SK-N-MC (cell line): Measurements from ENCODE around the gene OCA2.

Experiments used
- DNase-seq: peaks from one replicate; pipeline ENCODE4 v3.0.0-alpha.2; 2011; ENCODE audit warnings: low read depth, low spot score
- H3K27ac ChIP-seq: fragments of 200-600 bp; sonication (generic); 2 replicates; pipeline ENCODE4 v1.5.1; 2016; ENCODE audit warnings: mixed run types
- H3K36me3 ChIP-seq: fragments of 200-600 bp; sonication (generic); 2 replicates; pipeline ENCODE4 v1.6.1; 2017; ENCODE audit warnings: antibody characterized with exemption, low read length, mixed read lengths; ENCODE audit not compliant: insufficient read depth
- H3K4me3 ChIP-seq: fragments of 200-600 bp; sonication (generic); 2 replicates; pipeline ENCODE4 v1.5.1; 2016
- H3K9ac ChIP-seq: fragments of 200-600 bp; sonication (generic); 2 replicates; pipeline ENCODE4 v1.8.0; 2017; ENCODE audit warnings: mixed run types, mixed read lengths; ENCODE audit not compliant: insufficient read length
- H3K9me3 ChIP-seq: fragments of 200-600 bp; sonication (generic); 2 replicates; pipeline ENCODE4 v1.6.1; 2017; ENCODE audit warnings: low read depth, mild to moderate bottlenecking, antibody characterized with exemption, low read length, moderate library complexity, mixed read lengths
- EZH2 ChIP-seq: fragments of 200-600 bp; sonication (generic); IDR thresholded peaks from one replicate; pipeline ENCODE4 v1.6.1; 2017; ENCODE audit warnings: antibody characterized with exemption
- FOXP2 ChIP-seq: optimal IDR thresholded peaks from 2 replicates; pipeline ENCODE3; 2011; ENCODE audit warnings: mild to moderate bottlenecking, moderate library complexity; ENCODE audit not compliant: insufficient read depth; ENCODE audit errors: extremely low read length, control extremely low read depth
- POLR2AphosphoS5 ChIP-seq: IDR thresholded peaks from 2 replicates; pipeline ENCODE4 v1.6.1; 2012; ENCODE audit warnings: mild to moderate bottlenecking, low read depth, low read length, borderline replicate concordance

OCA2 gene

GRCh38 chr15:28002136-28002861 is 96.8 kb downstream of the OCA2 start:
- Histone ChIP-seq H3K4me3 (no peak overlapping the region), H3K9me3 (no peaks in the 10 kb centered on the region), H3K27ac (no peak overlapping the region), H3K36me3 (no peaks in the 10 kb centered on the region), H3K9ac (no peak overlapping the region)
- DNase-seq = no peak
- TF ChIP-seq POLR2AphosphoS5 (no peak), FOXP2 (no peak), EZH2 (no peak)

GRCh38 chr15:28001641-28002040 is 97.5 kb downstream of the OCA2 start:
- Histone ChIP-seq H3K9ac (no peak overlapping the region), H3K4me3 (no peak overlapping the region), H3K9me3 (no peaks in the 10 kb centered on the region), H3K27ac (no peak overlapping the region), H3K36me3 (no peaks in the 10 kb centered on the region)
- no peak for DNase-seq
- TF ChIP-seq FOXP2 (no peak), EZH2 (no peak), POLR2AphosphoS5 (no peak)

GRCh38 chr15:27993996-27994780 is 104.9 kb downstream of the OCA2 start:
- no peak overlapping the region for H3K4me3 ChIP-seq
- H3K9me3 ChIP-seq = no peaks in the 10 kb centered on the region
- no peak for DNase-seq
- no peaks in the 10 kb centered on the region for H3K36me3 ChIP-seq
- TF ChIP-seq FOXP2 = no peak
- TF ChIP-seq POLR2AphosphoS5 = no peak
- no peak for TF ChIP-seq EZH2
- no peak overlapping the region for H3K27ac ChIP-seq
- no peak overlapping the region for H3K9ac ChIP-seq

- no peak for DNase-seq
Measured at GRCh38 chr15:27993544-27993943, 105.6 kb downstream of the OCA2 start.

GRCh38 chr15:27990521-27991515 is 108.3 kb downstream of the OCA2 start:
- H3K9ac ChIP-seq = no peak overlapping the region
- no peak for DNase-seq
- no peak overlapping the region for H3K4me3 ChIP-seq
- no peaks in the 10 kb centered on the region for H3K9me3 ChIP-seq
- no peaks in the 10 kb centered on the region for H3K36me3 ChIP-seq
- no peak overlapping the region for H3K27ac ChIP-seq
- TF ChIP-seq EZH2 = no peak
- no peak for TF ChIP-seq FOXP2
- TF ChIP-seq POLR2AphosphoS5 = no peak

More at GRCh38 chr15:27993544-27993943, 105.6 kb downstream of the OCA2 start:
- H3K9me3 ChIP-seq = no peaks in the 10 kb centered on the region
- no peak overlapping the region for H3K4me3 ChIP-seq
- TF ChIP-seq FOXP2 = no peak
- TF ChIP-seq POLR2AphosphoS5 = no peak
- TF ChIP-seq EZH2 = no peak
- H3K9ac ChIP-seq = no peak overlapping the region
- H3K27ac ChIP-seq = no peak overlapping the region
- no peaks in the 10 kb centered on the region for H3K36me3 ChIP-seq

- no peak for TF ChIP-seq EZH2
- Histone ChIP-seq H3K9ac (no peak overlapping the region), H3K9me3 (no peaks in the 10 kb centered on the region), H3K36me3 (no peaks in the 10 kb centered on the region), H3K4me3 (no peak overlapping the region), H3K27ac (no peak overlapping the region)
- no peak for DNase-seq
Measured at GRCh38 chr15:27989838-27990237, 109.3 kb downstream of the OCA2 start.

GRCh38 chr15:27989427-27989826 is 109.7 kb downstream of the OCA2 start:
- no peak overlapping the region for H3K9ac ChIP-seq
- H3K36me3 ChIP-seq = no peaks in the 10 kb centered on the region
- H3K4me3 ChIP-seq = no peak overlapping the region
- no peaks in the 10 kb centered on the region for H3K9me3 ChIP-seq
- no peak overlapping the region for H3K27ac ChIP-seq
- no peak for TF ChIP-seq FOXP2
- DNase-seq = no peak

- H3K36me3 ChIP-seq = no peaks in the 10 kb centered on the region
- no peaks in the 10 kb centered on the region for H3K9me3 ChIP-seq
- no peak for DNase-seq
- H3K27ac ChIP-seq = no peak overlapping the region
- no peak overlapping the region for H3K9ac ChIP-seq
- TF ChIP-seq FOXP2 (no peak), EZH2 (no peak), POLR2AphosphoS5 (no peak)
- H3K4me3 ChIP-seq = no peak overlapping the region
Measured at GRCh38 chr15:27985099-27985498, 114.0 kb downstream of the OCA2 start.
